Non-pigmented ciliary epithelial cell (primary cell): ENCODE data around the gene TRIM21.
A peak's percentile ranks its signal among the peaks of the same experiment; 100 is the strongest.
"Not testable (repeated sequence)": the region's sequence is repeated elsewhere in the genome, so short reads cannot be mapped to it uniquely, and the experiment has no call there.

Source experiments
- DNase-seq: peaks from one replicate; pipeline ENCODE4 v3.0.0-alpha.2; 2010; ENCODE audit warnings: low read depth

TRIM21 gene

DNA sequence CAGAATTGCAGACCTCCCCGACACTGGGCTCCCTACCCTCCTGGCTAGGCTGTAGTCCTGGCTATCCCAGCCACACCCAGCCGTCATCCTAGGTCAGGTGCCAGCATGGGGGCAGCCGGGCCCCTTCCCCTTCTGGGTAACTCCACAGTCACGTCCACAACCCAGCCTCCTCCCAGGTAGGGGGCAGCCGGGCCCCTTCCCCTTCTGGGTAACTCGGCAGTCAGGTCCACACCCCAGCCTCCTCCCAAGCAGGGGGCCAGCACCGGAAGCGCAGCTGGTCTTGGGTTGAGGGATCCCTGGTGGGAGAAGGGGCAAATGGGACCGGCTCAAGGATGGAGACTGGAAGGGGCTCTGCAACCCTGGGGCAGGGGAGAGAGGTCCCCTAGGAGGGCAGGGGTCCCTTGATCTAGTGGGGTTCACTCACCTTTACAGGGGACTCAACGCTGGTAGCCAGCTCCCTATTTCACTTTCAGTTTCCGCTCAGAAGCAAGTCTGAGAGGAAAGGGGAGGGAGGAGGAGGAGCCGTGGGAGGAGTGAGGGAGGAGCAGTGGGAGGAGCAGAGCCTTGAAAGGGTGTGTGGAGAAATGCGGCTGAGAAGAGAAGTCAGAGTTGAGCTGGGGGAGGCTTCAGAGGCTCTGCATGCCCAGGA, at the start of gene TRIM21:
TRIM21 (minus strand) TSS at position 494 of the 649 bp plus-strand sequence. CDS start 3,293 bp downstream, outside the sequence.
- peak; percentile 62 for DNase-seq

- no peak for DNase-seq
These were observed 48.0 kb upstream of the TRIM21 start for GRCh38 chr11:4441515-4441914.

GRCh38 chr11:4436411-4436810, 42.9 kb upstream of the TRIM21 start:
- DNase-seq, result no peak

DNA sequence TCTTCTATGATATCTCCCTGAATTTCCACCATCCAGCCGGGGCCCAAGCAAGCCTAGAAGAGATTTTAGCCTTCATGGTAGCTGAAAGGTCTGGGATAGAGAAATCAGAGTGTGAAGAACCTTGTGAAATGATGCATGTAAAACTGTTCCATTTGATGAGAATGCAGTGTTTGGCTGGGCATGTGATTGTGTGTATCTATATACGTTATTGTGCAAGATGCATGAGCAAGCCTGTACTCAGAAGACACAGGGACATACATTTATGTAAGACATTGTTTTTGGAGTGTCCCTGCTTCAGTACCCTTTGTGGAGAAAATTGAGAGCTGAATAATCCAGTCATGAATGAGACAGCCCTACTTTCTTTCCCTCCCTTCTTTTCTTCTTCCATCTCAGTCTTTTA, 40.4 kb upstream of the TRIM21 start:
- DNase-seq, result no peak

GRCh38 chr11:4430051-4430450, 36.5 kb upstream of the TRIM21 start:
- no peak for DNase-seq

DNA sequence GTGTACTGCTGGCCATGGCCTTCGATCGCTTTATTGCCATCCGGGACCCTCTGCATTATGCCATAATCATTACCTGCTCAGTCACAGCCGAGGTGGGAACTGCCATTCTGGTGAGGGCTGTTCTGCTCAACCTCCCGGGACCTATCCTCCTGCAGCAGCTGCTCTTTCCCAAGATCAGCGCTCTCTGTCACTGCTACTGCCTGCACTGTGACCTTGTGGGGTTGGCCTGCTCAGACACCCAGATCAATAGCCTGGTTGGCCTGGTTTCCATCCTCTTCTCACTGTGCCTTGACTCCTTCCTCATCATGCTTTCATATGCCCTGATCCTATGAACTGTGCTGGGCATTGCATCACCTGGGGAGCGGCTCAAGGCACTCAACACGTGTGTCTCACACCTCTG, 24.9 kb upstream of the TRIM21 start:
- no peak for DNase-seq

DNA sequence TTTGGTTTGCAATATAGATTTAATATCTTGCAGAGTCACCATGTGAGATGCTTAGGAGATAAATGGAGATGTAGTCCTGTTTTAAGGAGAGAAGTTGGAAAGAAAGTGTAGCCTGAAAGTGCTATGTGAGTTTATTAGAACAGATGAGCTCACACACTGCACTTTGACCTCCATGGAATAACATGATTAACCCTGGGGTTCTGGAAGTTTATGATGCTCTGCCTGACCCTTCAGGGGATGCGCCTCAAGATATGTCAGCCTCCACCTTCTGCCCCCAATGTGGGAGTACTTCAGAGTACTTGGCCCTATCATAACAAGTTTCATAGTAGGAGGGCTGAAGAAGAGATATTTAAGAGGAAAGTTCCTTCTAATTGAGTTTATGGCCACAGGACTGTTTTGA, 23.3 kb upstream of the TRIM21 start:
- no peak for DNase-seq

GRCh38 chr11:4416306-4416705, 22.8 kb upstream of the TRIM21 start:
- no peak for DNase-seq

GRCh38 chr11:4406206-4406605, 12.7 kb upstream of the TRIM21 start:
- DNase-seq, result not testable (repeated sequence)

GRCh38 chr11:4393858-4394223, 339 bp upstream of the TRIM21 start:
- no peak for DNase-seq

- no peak for DNase-seq
These were observed 5.3 kb downstream of the TRIM21 start for GRCh38 chr11:4388221-4388620.

- DNase-seq, result no peak
These were observed 7.3 kb downstream of the TRIM21 start for GRCh38 chr11:4385978-4386740.

DNA sequence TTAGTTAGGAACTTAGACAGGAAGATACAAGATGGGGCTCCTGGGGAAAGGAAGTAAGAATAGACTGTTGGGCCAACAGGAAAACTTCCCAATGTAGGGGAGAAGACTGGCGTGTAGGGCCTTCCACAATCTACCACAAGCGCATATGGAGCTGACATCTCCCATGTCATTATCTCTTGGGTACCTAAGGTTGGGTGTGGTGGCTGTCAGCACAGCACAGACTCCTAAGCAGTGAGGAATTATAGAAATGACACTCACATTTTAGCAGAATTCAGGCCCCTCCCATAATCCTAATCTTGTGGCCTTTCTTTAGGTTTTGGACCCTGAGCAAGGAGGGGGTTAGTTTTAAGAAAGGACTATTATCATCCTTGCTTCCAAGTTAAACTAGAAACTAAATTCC, 11.6 kb downstream of the TRIM21 start:
- no peak for DNase-seq

GRCh38 chr11:4375431-4376140, 17.9 kb downstream of the TRIM21 start:
- DNase-seq, result no peak

- DNase-seq, result no peak
These were observed 23.3 kb downstream of the TRIM21 start for GRCh38 chr11:4370166-4370565.

GRCh38 chr11:4368286-4368685, 25.2 kb downstream of the TRIM21 start, which contains the start of gene OR52B4:
TSS of gene OR52B4 (minus strand) at chr11:4368386. CDS start at chr11:4368295, 91 bp downstream.
- no peak for DNase-seq

GRCh38 chr11:4348142-4348541, 45.4 kb downstream of the TRIM21 start:
- not testable (repeated sequence) for DNase-seq

DNA sequence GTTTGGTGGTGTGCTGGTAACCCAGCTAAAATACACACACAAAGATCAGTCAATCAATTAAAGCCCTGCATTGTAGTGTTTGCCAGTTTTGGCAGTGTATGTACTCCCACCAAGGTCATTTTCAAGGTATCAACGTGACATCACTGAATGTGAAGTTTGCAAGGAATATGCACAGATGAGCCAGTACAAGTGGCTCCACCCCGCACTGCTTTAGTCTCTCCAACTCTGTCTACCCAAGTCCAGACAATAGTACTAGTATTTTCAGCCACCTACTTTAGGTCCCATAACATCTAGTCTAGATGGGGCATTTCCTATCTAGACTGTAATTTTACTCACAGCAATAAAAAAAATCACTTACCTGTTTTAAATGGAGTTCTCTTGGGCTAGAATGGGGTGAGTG, 48.1 kb downstream of the TRIM21 start:
- not testable (repeated sequence) for DNase-seq
